HG02870 (cell line): ENCODE data around the gene TENM4.
A peak's percentile ranks its signal among the peaks of the same experiment; 100 is the strongest.

Experiments used
- ATAC-seq: cut with Tn5 transposase; IDR thresholded peaks from one replicate; pipeline ENCODE4 v1.9.1; 2021; ENCODE audit warnings: mild to moderate bottlenecking, moderate library complexity; ENCODE audit not compliant: unreplicated experiment

TENM4 gene

GRCh38 chr11:79094616-79095015 lies 346.2 kb downstream of the TENM4 start:
- no peak for ATAC-seq

GRCh38 chr11:79092791-79093353 lies 348.0 kb downstream of the TENM4 start:
- no peak for ATAC-seq

- no peak for ATAC-seq
These were observed 350.6 kb downstream of the TENM4 start for GRCh38 chr11:79090191-79090705.

- no peak for ATAC-seq
These were observed 351.2 kb downstream of the TENM4 start for GRCh38 chr11:79089601-79090000.

GRCh38 chr11:79088967-79089366 lies 351.9 kb downstream of the TENM4 start:
- no peak for ATAC-seq

GRCh38 chr11:79087961-79088318 lies 352.9 kb downstream of the TENM4 start:
- ATAC-seq = no peak

GRCh38 chr11:79087238-79087960 lies 353.4 kb downstream of the TENM4 start:
- ATAC-seq = no peak

GRCh38 chr11:79086056-79086455 lies 354.8 kb downstream of the TENM4 start:
- no peak for ATAC-seq

GRCh38 chr11:79084382-79084781 lies 356.4 kb downstream of the TENM4 start:
- ATAC-seq = no peak

- ATAC-seq = no peak
These were observed 357.5 kb downstream of the TENM4 start for GRCh38 chr11:79083352-79083751.

- no peak for ATAC-seq
These were observed 357.9 kb downstream of the TENM4 start for GRCh38 chr11:79082907-79083306.

GRCh38 chr11:79082280-79082679 lies 358.6 kb downstream of the TENM4 start:
- no peak for ATAC-seq

- ATAC-seq = peak; percentile 53
These were observed 359.3 kb downstream of the TENM4 start for GRCh38 chr11:79081471-79082031.

GRCh38 chr11:79080551-79080950 lies 360.3 kb downstream of the TENM4 start:
- ATAC-seq = no peak

- ATAC-seq = no peak
These were observed 361.8 kb downstream of the TENM4 start for GRCh38 chr11:79078999-79079398.

- ATAC-seq = no peak
These were observed 362.4 kb downstream of the TENM4 start for GRCh38 chr11:79078456-79078855.

GRCh38 chr11:79077702-79078330 lies 363.0 kb downstream of the TENM4 start:
- ATAC-seq = no peak

- ATAC-seq = no peak
These were observed 364.2 kb downstream of the TENM4 start for GRCh38 chr11:79076526-79077115.

- no peak for ATAC-seq
These were observed 366.3 kb downstream of the TENM4 start for GRCh38 chr11:79074547-79074946.

GRCh38 chr11:79071190-79071589 lies 369.6 kb downstream of the TENM4 start:
- no peak for ATAC-seq

GRCh38 chr11:79070518-79070917 lies 370.3 kb downstream of the TENM4 start:
- ATAC-seq = no peak
